Fibroblast of villous mesenchyme (primary cell): ENCODE results near the gene GFRA1. TPM values are rescaled to one million over a fixed set of nuclear protein-coding genes. Genes with fewer than 3 reads are reported as not detected.

ENCODE experiments used
- DNase-seq: peaks from one replicate; pipeline ENCODE4 v3.0.0-alpha.2; 2010; ENCODE audit warnings: low read depth
- H3K4me3 ChIP-seq: 2 replicates; pipeline ENCODE4 v1.5.1; 2011; ENCODE audit warnings: low read depth, mild to moderate bottlenecking, low read length
- CTCF ChIP-seq: IDR thresholded peaks from 2 replicates; pipeline ENCODE4 v1.5.1; 2012; ENCODE audit warnings: low read depth, mild to moderate bottlenecking, low read length; ENCODE audit not compliant: insufficient read depth
- total RNA-seq: library from RNA; depleted of rRNA; stranded (reverse); fragments of >200 nt; gene quantifications from 2 replicates; pipeline ENCODE4 v1.2.3, GENCODE V29; 2012

Gene GFRA1
- total RNA-seq, 1 donor = 59.6 TPM

DNA sequence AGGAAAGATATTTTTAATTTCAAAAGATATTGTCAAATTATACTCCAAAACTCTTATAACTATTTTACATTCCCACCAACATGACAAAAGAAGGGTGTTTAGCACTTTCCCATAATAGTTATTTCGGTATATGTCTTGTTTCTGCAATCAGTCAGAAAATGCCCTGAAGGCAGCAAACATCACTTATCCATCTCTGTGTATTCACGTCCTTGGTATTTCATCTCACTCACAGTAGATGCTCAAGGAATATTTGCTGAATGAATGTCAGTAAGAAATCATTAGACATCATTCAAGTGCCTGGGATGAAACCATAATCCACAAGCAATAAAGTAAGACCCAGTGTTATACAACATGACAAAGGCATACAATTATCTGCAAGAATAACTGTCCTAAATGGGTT is 112.7 kb downstream of the GFRA1 start:
- DNase-seq = no peak

DNA sequence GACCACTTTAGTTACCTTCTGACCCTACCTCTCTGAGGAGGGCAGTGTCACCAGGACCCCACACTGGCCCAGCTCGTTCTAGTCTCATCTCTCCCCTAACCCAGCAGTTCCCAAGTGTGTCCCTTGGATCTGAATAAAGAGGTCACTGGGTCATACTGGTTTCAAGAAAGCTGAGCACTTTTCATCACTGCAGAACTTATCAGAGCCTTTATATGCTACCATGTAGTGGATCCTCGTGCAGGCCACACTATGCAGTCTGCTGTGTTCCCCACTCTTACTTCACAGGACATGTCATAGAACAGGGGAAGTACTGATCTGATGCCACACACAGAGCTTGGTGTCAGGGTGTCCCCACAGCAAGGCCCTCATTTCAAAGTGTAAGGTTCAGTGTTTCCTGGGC is 113.8 kb downstream of the GFRA1 start:
- H3K4me3 ChIP-seq = no peak overlapping the region
- no peak for DNase-seq
- TF ChIP-seq CTCF = no peak

More for the DNA sequence above, 112.7 kb downstream of the GFRA1 start:
- no peak for TF ChIP-seq CTCF
- H3K4me3 ChIP-seq = no peak overlapping the region

GRCh38 chr10:116158036-116158435 is 115.0 kb downstream of the GFRA1 start:
- no peak overlapping the region for H3K4me3 ChIP-seq
- DNase-seq = no peak
- TF ChIP-seq CTCF = no peak

DNA sequence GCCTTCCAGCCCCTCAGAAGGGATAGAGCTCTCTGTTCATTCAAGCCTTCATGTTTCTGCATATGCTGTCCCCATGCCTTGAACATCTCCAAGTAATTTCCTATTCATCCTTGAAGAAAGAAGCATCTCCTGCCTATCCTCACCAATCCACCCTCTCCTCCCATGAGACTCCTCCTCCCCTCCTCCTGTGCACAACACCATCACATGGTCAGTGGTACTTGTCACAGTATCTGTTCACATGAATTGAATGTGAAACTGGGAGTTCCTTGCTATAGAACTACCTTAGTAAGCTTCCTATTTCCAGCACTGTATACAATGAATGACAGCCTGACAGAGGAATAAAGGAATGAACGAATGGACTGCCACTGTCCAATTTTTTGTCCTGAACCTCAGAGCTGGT is 115.5 kb downstream of the GFRA1 start:
- DNase-seq = no peak
- TF ChIP-seq CTCF = no peak
- no peak overlapping the region for H3K4me3 ChIP-seq

DNA sequence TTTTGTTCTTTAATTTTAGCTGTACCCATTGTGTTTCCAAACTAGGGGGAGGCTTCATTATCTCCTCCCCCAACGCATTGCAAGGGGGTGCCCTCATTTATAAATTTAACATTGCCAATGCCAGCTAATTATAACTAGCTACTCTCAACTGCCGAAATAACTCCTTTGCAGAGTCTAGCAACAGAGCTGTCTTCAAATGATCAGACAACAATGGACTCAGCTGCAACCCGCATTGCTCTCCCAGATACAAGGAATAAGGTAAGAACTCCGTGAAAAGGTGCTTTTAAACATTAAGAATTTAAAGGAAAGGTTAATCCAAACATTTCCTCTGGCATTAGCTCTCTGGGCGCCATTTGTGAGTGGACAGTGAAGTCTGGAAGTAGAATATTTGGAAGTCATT is 116.2 kb downstream of the GFRA1 start:
- no peak overlapping the region for H3K4me3 ChIP-seq
- DNase-seq = no peak
- TF ChIP-seq CTCF = no peak

DNA sequence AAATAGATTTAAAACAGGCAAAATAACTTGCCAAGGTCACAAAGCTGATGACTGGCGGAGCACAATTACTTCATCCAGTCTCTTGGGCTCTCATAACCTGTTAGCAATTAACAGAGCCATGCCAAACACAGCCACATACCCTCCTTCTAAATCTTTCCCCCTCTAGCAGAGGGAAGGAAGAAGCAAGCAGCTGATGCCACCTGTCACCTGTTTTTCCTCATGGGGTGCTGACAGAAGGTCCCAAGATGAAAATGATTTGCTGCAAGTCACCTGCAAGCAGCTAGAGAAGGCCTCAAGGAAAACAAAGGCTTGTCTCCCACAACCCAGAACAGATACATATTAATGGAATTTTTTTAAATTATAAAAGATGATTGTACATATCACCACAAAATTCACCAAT is 117.8 kb downstream of the GFRA1 start:
- H3K4me3 ChIP-seq = no peak overlapping the region
- no peak for DNase-seq
- no peak for TF ChIP-seq CTCF

- no peak overlapping the region for H3K4me3 ChIP-seq
- TF ChIP-seq CTCF = no peak
- DNase-seq = no peak
Measured at GRCh38 chr10:116154651-116155050, 118.4 kb downstream of the GFRA1 start.
